Keratinocyte (primary cell): Measurements from ENCODE around the gene MS4A6E. TPM values are rescaled to one million over a fixed set of nuclear protein-coding genes. Genes with fewer than 3 reads are reported as not detected.
"Not testable (repeated sequence)": the region's sequence is repeated elsewhere in the genome, so short reads cannot be mapped to it uniquely, and the experiment has no call there.

Source experiments
- DNase-seq: peaks from one replicate; pipeline ENCODE4 v3.0.0-alpha.2; 2011; ENCODE audit warnings: low read depth, missing footprints, low spot score
- FAIRE-seq: peaks from 2 replicates; lab custom pipeline; 2011; peaks lifted over from hg19 to GRCh38; lab: Jason Lieb, UNC
- H2AFZ ChIP-seq: 2 replicates; pipeline ENCODE4 v1.6.0; 2012; ENCODE audit warnings: low read length, control low read depth, inconsistent platforms; ENCODE audit not compliant: control insufficient read depth
- H3K27ac ChIP-seq: 2 replicates; pipeline ENCODE4 v1.5.1; 2011; ENCODE audit warnings: low read length; ENCODE audit not compliant: control insufficient read depth, insufficient read depth
- H3K27me3 ChIP-seq: 3 replicates; pipeline ENCODE4 v1.6.0; 2011; ENCODE audit warnings: low read length; ENCODE audit not compliant: control insufficient read depth, insufficient read depth; ENCODE audit errors: extremely low read depth
- H3K36me3 ChIP-seq, 2 experiments: 2 replicates in 1 of 2; 3 replicates in 1 of 2; pipeline ENCODE4 v1.5.1; 2011; ENCODE audit warnings: low read length in 2 of 2, mild to moderate bottlenecking in 1 of 2; ENCODE audit not compliant: control insufficient read depth in 2 of 2, insufficient read depth in 2 of 2; ENCODE audit errors: extremely low read depth in 1 of 2
- H3K4me1 ChIP-seq: 3 replicates; pipeline ENCODE4 v1.5.1; 2011; ENCODE audit warnings: low read length; ENCODE audit not compliant: control insufficient read depth, insufficient read depth; ENCODE audit errors: extremely low read depth
- H3K4me2 ChIP-seq: 3 replicates; pipeline ENCODE4 v1.6.0; 2011; ENCODE audit warnings: low read depth, low read length; ENCODE audit not compliant: control insufficient read depth, insufficient read depth; ENCODE audit errors: extremely low read depth
- H3K4me3 ChIP-seq, 3 experiments: fragments of 200-600 bp in 1 of 3; sonication (generic) in 1 of 3; 2 replicates in 2 of 3; 3 replicates in 1 of 3; pipeline ENCODE4 v1.5.1; 2011 to 2016; ENCODE audit warnings: low read length in 3 of 3, mild to moderate bottlenecking in 3 of 3, control low read depth in 2 of 3, inconsistent platforms in 1 of 3, low read depth in 1 of 3, mixed read lengths in 1 of 3, mixed run types in 1 of 3, moderate library complexity in 1 of 3; ENCODE audit not compliant: control insufficient read depth in 2 of 3, insufficient read depth in 2 of 3; ENCODE audit errors: extremely low read depth in 1 of 3
- H3K79me2 ChIP-seq: 2 replicates; pipeline ENCODE4 v1.6.0; 2012; ENCODE audit warnings: low read length; ENCODE audit not compliant: control insufficient read depth, insufficient read depth
- H3K9ac ChIP-seq: 3 replicates; pipeline ENCODE4 v1.6.0; 2011; ENCODE audit warnings: low read length; ENCODE audit not compliant: control insufficient read depth, insufficient read depth; ENCODE audit errors: extremely low read depth
- H3K9me1 ChIP-seq: 3 replicates; pipeline ENCODE4 v1.6.0; 2011; ENCODE audit warnings: low read length; ENCODE audit not compliant: control insufficient read depth, insufficient read depth; ENCODE audit errors: extremely low read depth
- H3K9me3 ChIP-seq: 2 replicates; pipeline ENCODE4 v1.5.1; 2012; ENCODE audit warnings: low read depth, low read length; ENCODE audit not compliant: control insufficient read depth
- H4K20me1 ChIP-seq: 3 replicates; pipeline ENCODE4 v1.6.0; 2011; ENCODE audit warnings: low read length; ENCODE audit not compliant: control insufficient read depth, insufficient read depth; ENCODE audit errors: extremely low read depth
- CTCF ChIP-seq, 3 experiments: IDR thresholded peaks in 1 of 3; conservative IDR thresholded peaks in 1 of 3; optimal IDR thresholded peaks in 1 of 3; 2 replicates in 2 of 3; 3 replicates in 1 of 3; pipeline versions ENCODE3 to v1.5.1; 2011; ENCODE audit warnings: low read length in 3 of 3, mild to moderate bottlenecking in 3 of 3, moderate library complexity in 2 of 3, control low read depth in 1 of 3, inconsistent platforms in 1 of 3; ENCODE audit not compliant: insufficient read depth in 2 of 3; ENCODE audit errors: extremely low read depth in 1 of 3
- EZH2 ChIP-seq: IDR thresholded peaks from one replicate; pipeline ENCODE4 v1.6.1; 2012; ENCODE audit warnings: inconsistent platforms, mild to moderate bottlenecking, low read length, moderate library complexity
- dilution Hi-C: fragments of 300-500 bp; cut with MboI; formaldehyde crosslinking; loops from one replicate; pipeline ENCODE4 v1.7.0; 2020; ENCODE audit warnings: low sequenced_read_pairs; ENCODE audit not compliant: extremely low pct_ligation_motif_present
- polyA plus RNA-seq, 5 experiments: library from polyadenylated mRNA; depleted of rRNA in 3 of 5; stranded (reverse) in 3 of 5; stranded (forward) in 1 of 5; unstranded in 1 of 5; fragments of >200 nt; gene quantifications; 1 replicate in 1 of 5; 2 replicates in 3 of 5; 3 replicates in 1 of 5; pipeline versions ENCODE4 v1.2.1 to v1.2.3, GENCODE V29; 2011 to 2012; ENCODE audit warnings: missing spikeins in 2 of 5, low read depth in 1 of 5, low replicate concordance in 1 of 5

The MS4A6E gene
- polyA plus RNA-seq, 1 donor (not counting 4 experiments of a cell fraction or from before 2014, with no cell fraction given), result not detected

GRCh38 chr11:60281485-60281884 is 45.6 kb upstream of the MS4A6E start:
- H3K9me1 ChIP-seq, result no peaks in the 10 kb centered on the region
- TF ChIP-seq EZH2 (no peak), CTCF (optimal IDR thresholded peaks at IDR 0.05 in 1 of 3, IDR thresholded peaks at IDR 0.05 in 1 of 3, conservative IDR thresholded peaks at IDR 0.05 in 1 of 3; ENCODE audit: extremely low read depth in 1 of 3, insufficient read depth in 2 of 3, low read length in 3 of 3) (no peak)
- H4K20me1 ChIP-seq, result no peaks in the 10 kb centered on the region
- no peak overlapping the region for H3K4me3 ChIP-seq
- H3K9me3 ChIP-seq, result no peaks in the 10 kb centered on the region
- H3K4me1 ChIP-seq, result no peaks in the 10 kb centered on the region
- DNase-seq (no peak), FAIRE-seq (no peak)
- H3K27ac ChIP-seq, result no peak overlapping the region
- no peaks in the 10 kb centered on the region for H3K36me3 ChIP-seq
- no peak overlapping the region for H3K9ac ChIP-seq
- dilution Hi-C loops, result no loop called here
- H3K79me2 ChIP-seq, result no peaks in the 10 kb centered on the region
- H3K27me3 ChIP-seq, result no peaks in the 10 kb centered on the region
- H2AFZ ChIP-seq, result no peak overlapping the region
- H3K4me2 ChIP-seq, result no peak overlapping the region

GRCh38 chr11:60282286-60282685 is 44.8 kb upstream of the MS4A6E start:
- Histone ChIP-seq H3K27me3 (no peaks in the 10 kb centered on the region), H3K4me2 (no peak overlapping the region), H3K9me3 (no peaks in the 10 kb centered on the region), H2AFZ (no peak overlapping the region), H3K79me2 (no peaks in the 10 kb centered on the region), H3K9me1 (no peaks in the 10 kb centered on the region), H3K4me1 (no peaks in the 10 kb centered on the region), H4K20me1 (no peaks in the 10 kb centered on the region), H3K9ac (no peak overlapping the region), H3K4me3 (no peak overlapping the region), H3K36me3 (no peaks in the 10 kb centered on the region), H3K27ac (no peak overlapping the region)
- FAIRE-seq, result no peak
- dilution Hi-C loops, result no loop called here
- TF ChIP-seq EZH2 (no peak), CTCF (optimal IDR thresholded peaks at IDR 0.05 in 1 of 3, IDR thresholded peaks at IDR 0.05 in 1 of 3, conservative IDR thresholded peaks at IDR 0.05 in 1 of 3; ENCODE audit: extremely low read depth in 1 of 3, insufficient read depth in 2 of 3, low read length in 3 of 3) (no peak)
- DNase-seq, result no peak

GRCh38 chr11:60285411-60286126 is 41.5 kb upstream of the MS4A6E start:
- H3K9me1 ChIP-seq, DNase-seq, H3K9me3 ChIP-seq, H3K4me3 ChIP-seq, H2AFZ ChIP-seq, H3K4me1 ChIP-seq, FAIRE-seq, H3K27ac ChIP-seq, H3K79me2 ChIP-seq, H4K20me1 ChIP-seq, dilution Hi-C loops, H3K27me3 ChIP-seq, H3K4me2 ChIP-seq, H3K36me3 ChIP-seq, H3K9ac ChIP-seq: not testable (repeated sequence)
